Gastrocnemius medialis (tissue), 4 donors: ENCODE data around the gene ITPR3. TPM values are rescaled to one million over a fixed set of nuclear protein-coding genes. Genes with fewer than 3 reads are reported as not detected.

Experiments
- ATAC-seq, 2 donors: fragments of 150-250 bp; one replicate each; pipeline ENCODE4 v1.9.1; 2016
- DNase-seq, 2 donors: peaks; one replicate each; pipeline ENCODE4 v3.0.0-alpha.2; 2019
- H3K27ac ChIP-seq, 4 donors: fragments of 200-600 bp; sonication (generic); 1 replicate in 1 of 4; 2 replicates in 3 of 4; pipeline ENCODE4 v1.5.1; 2016 to 2018; ENCODE audit warnings: mild to moderate bottlenecking in 2 of 4, moderate library complexity in 1 of 4
- H3K27me3 ChIP-seq, 3 donors: fragments of 200-600 bp; sonication (generic) in 2 of 3; 1 replicate in 1 of 3; 2 replicates in 2 of 3; pipeline versions ENCODE4 v1.5.1 to v1.6.0; 2016 to 2019; ENCODE audit warnings: mild to moderate bottlenecking in 1 of 3, moderate library complexity in 1 of 3
- H3K36me3 ChIP-seq, 2 donors: fragments of 200-600 bp; sonication (generic) in 1 of 2; one replicate each; pipeline ENCODE4 v1.5.1; 2017 to 2018
- H3K4me1 ChIP-seq, 2 donors: fragments of 200-600 bp; sonication (generic) in 1 of 2; one replicate each; pipeline ENCODE4 v1.5.1; 2016 to 2017; ENCODE audit warnings: mild to moderate bottlenecking in 2 of 2
- H3K4me3 ChIP-seq, 4 donors: fragments of 200-600 bp; sonication (generic) in 3 of 4; 1 replicate in 1 of 4; 2 replicates in 3 of 4; pipeline ENCODE4 v1.5.1; 2016 to 2019; ENCODE audit warnings: mild to moderate bottlenecking in 2 of 4
- H3K9me3 ChIP-seq, 3 donors: fragments of 200-600 bp; sonication (generic) in 2 of 3; 1 replicate in 1 of 3; 2 replicates in 2 of 3; pipeline ENCODE4 v1.5.1; 2016 to 2019
- POLR2A ChIP-seq, 2 donors: fragments of 450-650 bp; IDR thresholded peaks; one replicate each; pipeline ENCODE4 v1.6.1; 2017; ENCODE audit warnings: antibody characterized with exemption in 2 of 2, mild to moderate bottlenecking in 2 of 2, moderate library complexity in 2 of 2
- in situ Hi-C, 4 donors: fragments of 200-750 bp; cut with MboI; loops; one replicate each; pipeline versions ENCODE4 v1.15.0 to v1.8.0; 2017; ENCODE audit warnings: low sequenced_read_pairs in 4 of 4
- intact Hi-C: fragments of 100-400 bp; cut with DNase I; formaldehyde crosslinking; loops from one replicate; pipeline ENCODE4 v1.15.1; 2023; ENCODE audit warnings: low total_unique reads
- total RNA-seq, 4 donors: library from RNA; depleted of rRNA; stranded (reverse); fragments of >200 nt; gene quantifications; one replicate each; pipeline versions ENCODE4 v1.1.0 to v1.2.3, GENCODE V29; 2016
- TF ChIP-seq, protein P1 (sequence below), 5 experiments: fragments of 450-650 bp in 3 of 5; fragments of 200-600 bp in 2 of 5; sonication (generic) in 2 of 5; IDR thresholded peaks in 4 of 5; conservative IDR thresholded peaks in 1 of 5; 1 replicate in 4 of 5; 2 replicates in 1 of 5; pipeline ENCODE4 v1.5.1; 2016 to 2019; ENCODE audit warnings: antibody characterized with exemption in 5 of 5, mild to moderate bottlenecking in 3 of 5, moderate library complexity in 3 of 5

The ITPR3 gene
- total RNA-seq, 4 donors from 2014 or later = 1.9 to 6.8 (median 4.2) TPM

GRCh38 chr6:33731035-33731434, 109.9 kb downstream of the ITPR3 start:
- ATAC-seq = no peak
- peaks cover 80 to 86% of the 10 kb centered on the region in 2 donors for H3K4me1 ChIP-seq
- in situ Hi-C loops = loop anchor here in 1 of 4 donors (25.0 kb wide), 1 partner anchor 556 kb away; no protein-coding TSS in a partner anchor
- DNase-seq = peak in 1 of 2 donors; percentile 65
- no peaks in the 10 kb centered on the region for H3K27me3 ChIP-seq
- peak overlapping the region; percentile 98 to 100 (median 100) for H3K27ac ChIP-seq
- peak overlapping the region in 3 of 4 donors; percentile 14 to 41 (median 23) for H3K4me3 ChIP-seq
- TF ChIP-seq, protein P1, sequence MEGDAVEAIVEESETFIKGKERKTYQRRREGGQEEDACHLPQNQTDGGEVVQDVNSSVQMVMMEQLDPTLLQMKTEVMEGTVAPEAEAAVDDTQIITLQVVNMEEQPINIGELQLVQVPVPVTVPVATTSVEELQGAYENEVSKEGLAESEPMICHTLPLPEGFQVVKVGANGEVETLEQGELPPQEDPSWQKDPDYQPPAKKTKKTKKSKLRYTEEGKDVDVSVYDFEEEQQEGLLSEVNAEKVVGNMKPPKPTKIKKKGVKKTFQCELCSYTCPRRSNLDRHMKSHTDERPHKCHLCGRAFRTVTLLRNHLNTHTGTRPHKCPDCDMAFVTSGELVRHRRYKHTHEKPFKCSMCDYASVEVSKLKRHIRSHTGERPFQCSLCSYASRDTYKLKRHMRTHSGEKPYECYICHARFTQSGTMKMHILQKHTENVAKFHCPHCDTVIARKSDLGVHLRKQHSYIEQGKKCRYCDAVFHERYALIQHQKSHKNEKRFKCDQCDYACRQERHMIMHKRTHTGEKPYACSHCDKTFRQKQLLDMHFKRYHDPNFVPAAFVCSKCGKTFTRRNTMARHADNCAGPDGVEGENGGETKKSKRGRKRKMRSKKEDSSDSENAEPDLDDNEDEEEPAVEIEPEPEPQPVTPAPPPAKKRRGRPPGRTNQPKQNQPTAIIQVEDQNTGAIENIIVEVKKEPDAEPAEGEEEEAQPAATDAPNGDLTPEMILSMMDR (IDR thresholded peaks at IDR 0.05 in 4 of 5, conservative IDR thresholded peaks at IDR 0.05 in 1 of 5) = no peak
- TF ChIP-seq POLR2A (IDR thresholded peaks at IDR 0.05) = no peak
- H3K36me3 ChIP-seq = peaks cover 10 to 43% of the 10 kb centered on the region in 2 donors
- H3K9me3 ChIP-seq = no peaks in the 10 kb centered on the region
- intact Hi-C loops = no loop called here

DNA sequence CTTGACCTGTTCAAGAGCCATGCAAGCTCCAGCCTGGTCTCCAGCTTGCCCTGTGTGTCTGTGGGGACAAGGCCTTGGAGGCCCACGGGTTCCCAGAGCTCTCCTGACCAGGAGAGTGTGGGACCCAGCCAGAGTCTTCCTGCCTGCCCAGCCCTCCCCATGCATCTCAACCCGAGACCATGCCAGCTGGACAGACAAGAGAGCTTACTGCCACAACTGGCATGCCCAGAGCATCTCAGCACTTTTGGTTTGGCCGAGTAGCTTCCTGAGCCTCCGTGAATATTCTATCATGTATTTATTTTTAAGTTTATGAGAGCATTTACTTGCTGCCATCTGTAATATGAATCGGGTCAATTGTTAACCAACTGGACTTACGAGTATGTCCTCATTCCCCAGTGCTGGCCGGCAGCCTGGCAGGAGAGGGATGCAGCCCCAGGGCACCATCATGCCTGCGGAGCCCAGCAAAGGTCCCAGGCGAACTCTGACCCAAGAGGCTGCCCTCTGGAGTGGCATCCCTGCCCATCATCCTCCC, 110.7 kb downstream of the ITPR3 start:
- H3K4me1 ChIP-seq = peaks cover 84 to 92% of the 10 kb centered on the region in 2 donors
- intact Hi-C loops = loop anchor here (1.0 kb wide), 1 partner anchor 15 kb away; no protein-coding TSS in a partner anchor
- DNase-seq = peak; percentile 90 to 97
- ATAC-seq = peak; percentile 40 to 45
- peak overlapping the region; percentile 4 to 41 (median 22) for H3K4me3 ChIP-seq
- TF ChIP-seq POLR2A (IDR thresholded peaks at IDR 0.05) = peak; percentile 57 to 58
- TF ChIP-seq, protein P1 (IDR thresholded peaks at IDR 0.05 in 4 of 5, conservative IDR thresholded peaks at IDR 0.05 in 1 of 5) = no peak
- peak overlapping the region; percentile 98 to 100 (median 100) for H3K27ac ChIP-seq
- no peaks in the 10 kb centered on the region for H3K9me3 ChIP-seq
- peaks cover 10 to 43% of the 10 kb centered on the region in 2 donors for H3K36me3 ChIP-seq
- H3K27me3 ChIP-seq = no peaks in the 10 kb centered on the region
- in situ Hi-C loops = loop anchor here in 1 of 4 donors (25.0 kb wide), 1 partner anchor 555 kb away; no protein-coding TSS in a partner anchor

DNA sequence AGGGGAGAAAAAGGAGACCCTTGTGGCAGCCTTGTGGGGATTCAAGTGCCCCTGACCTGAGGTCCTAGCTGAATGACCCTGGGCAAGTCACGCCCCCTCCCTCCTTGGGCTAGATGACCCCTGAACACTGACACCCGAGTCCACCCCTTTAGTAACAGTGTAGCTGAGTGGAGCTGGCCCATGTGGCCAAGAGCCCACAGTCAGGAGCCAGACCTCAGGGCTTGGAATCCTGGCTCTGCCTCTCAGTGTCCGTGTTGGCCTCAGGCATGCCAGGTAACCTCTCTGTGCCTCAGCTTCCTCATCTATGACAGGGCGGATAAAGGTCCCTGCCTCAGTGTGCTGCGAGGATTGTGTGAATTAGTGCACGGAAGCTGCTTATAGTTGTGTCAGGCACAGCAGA, 111.3 kb downstream of the ITPR3 start:
- DNase-seq = peak; percentile 75 to 93
- Histone ChIP-seq H3K27ac (peak overlapping the region; percentile 98 to 100 (median 100)), H3K27me3 (no peaks in the 10 kb centered on the region), H3K36me3 (peaks cover 7 to 42% of the 10 kb centered on the region in 2 donors), H3K9me3 (no peaks in the 10 kb centered on the region), H3K4me1 (peaks cover 84 to 92% of the 10 kb centered on the region in 2 donors), H3K4me3 (no peak overlapping the region)
- TF ChIP-seq, protein P1 (IDR thresholded peaks at IDR 0.05 in 4 of 5, conservative IDR thresholded peaks at IDR 0.05 in 1 of 5) = no peak
- TF ChIP-seq POLR2A (IDR thresholded peaks at IDR 0.05) = peak; percentile 27 to 57
- in situ Hi-C loops = loop anchor here in 1 of 4 donors (25.0 kb wide), 1 partner anchor 555 kb away; no protein-coding TSS in a partner anchor
- ATAC-seq = peak; percentile 29 to 35
- intact Hi-C loops = loop anchor here (1.0 kb wide), 1 partner anchor 15 kb away; no protein-coding TSS in a partner anchor

- in situ Hi-C loops = loop anchor here in 1 of 4 donors (25.0 kb wide), 1 partner anchor 554 kb away; no protein-coding TSS in a partner anchor
- Histone ChIP-seq H3K36me3 (peaks cover 4 to 35% of the 10 kb centered on the region in 2 donors), H3K9me3 (no peaks in the 10 kb centered on the region), H3K4me1 (peaks cover 84 to 89% of the 10 kb centered on the region in 2 donors), H3K27ac (peak overlapping the region; percentile 98 to 100 (median 100)), H3K4me3 (peak overlapping the region in 1 of 4 donors; percentile 22), H3K27me3 (no peaks in the 10 kb centered on the region)
- ATAC-seq = no peak
- TF ChIP-seq, protein P1 (IDR thresholded peaks at IDR 0.05 in 4 of 5, conservative IDR thresholded peaks at IDR 0.05 in 1 of 5) = no peak
- TF ChIP-seq POLR2A (IDR thresholded peaks at IDR 0.05) = peak in 1 of 2 donors; percentile 9
- DNase-seq = peak in 1 of 2 donors; percentile 68
- intact Hi-C loops = loop anchor here (1.0 kb wide), 1 partner anchor 14 kb away; no protein-coding TSS in a partner anchor
Measured at GRCh38 chr6:33732817-33733708, 111.9 kb downstream of the ITPR3 start.
